Cortex of kidney (tissue), 1 donor: ENCODE measurements around the gene LIPN.

Source experiments
- DNase-seq: peaks from one replicate; lab custom pipeline; 2025; lab: John Stamatoyannopoulos, UW

LIPN gene

GRCh38 chr10:88827671-88828070 is 67.9 kb downstream of the LIPN start:
- DNase-seq, result no peak

- DNase-seq, result no peak
These were observed 68.5 kb downstream of the LIPN start for GRCh38 chr10:88828310-88828709.
